H1 (cell line): ENCODE data around the gene SMTNL2. TPM values are rescaled to one million over a fixed set of nuclear protein-coding genes. Genes with fewer than 3 reads are reported as not detected.

ENCODE experiments used
- CTCF ChIA-PET: fragments of 300-600 bp; sonication (Branson Sonifier 250); formaldehyde crosslinking; loops from one replicate; lab custom pipeline; 2021; ENCODE audit not compliant: partially characterized antibody; lab: Charles Lee
- POLR2A ChIA-PET: fragments of 300-600 bp; sonication (Branson Sonifier 250); formaldehyde crosslinking; loops from one replicate; lab custom pipeline; 2021; ENCODE audit warnings: inconsistent platforms; ENCODE audit not compliant: partially characterized antibody; lab: Charles Lee
- DNase-seq, 2 experiments: peaks; one replicate each; pipeline versions ENCODE4 v3.0.0 to v3.0.0-alpha.2; 2010 to 2022; ENCODE audit warnings: low spot score in 2 of 2, low read depth in 1 of 2, mixed read lengths in 1 of 2
- FAIRE-seq: peaks from 2 replicates; lab custom pipeline; 2011; peaks lifted over from hg19 to GRCh38; lab: Jason Lieb, UNC
- H2AFZ ChIP-seq: 2 replicates; pipeline ENCODE4 v1.8.1; 2012; ENCODE audit warnings: low read length, inconsistent platforms
- H2AK5ac ChIP-seq: 2 replicates; pipeline ENCODE4 v1.6.1; 2013; ENCODE audit warnings: low read depth, low read length
- H2BK120ac ChIP-seq: replicated peaks from 2 replicates; pipeline ENCODE3; 2013; ENCODE audit warnings: low read depth, low read length, inconsistent platforms
- H2BK12ac ChIP-seq: 2 replicates; pipeline ENCODE4 v1.6.1; 2013; ENCODE audit warnings: low read depth, low read length
- H2BK15ac ChIP-seq: 2 replicates; pipeline ENCODE4 v1.6.1; 2013; ENCODE audit warnings: low read length
- H2BK20ac ChIP-seq: 2 replicates; pipeline ENCODE4 v1.6.1; 2013; ENCODE audit warnings: low read length
- H2BK5ac ChIP-seq: 2 replicates; pipeline ENCODE4 v1.6.1; 2013; ENCODE audit warnings: low read depth, low read length
- H3K14ac ChIP-seq: 2 replicates; pipeline ENCODE4 v1.6.1; 2013; ENCODE audit warnings: inconsistent platforms; ENCODE audit not compliant: insufficient read length
- H3K18ac ChIP-seq: 2 replicates; pipeline ENCODE4 v1.6.1; 2013; ENCODE audit warnings: low read length; ENCODE audit errors: extremely low read depth
- H3K23ac ChIP-seq: 2 replicates; pipeline ENCODE4 v1.6.1; 2013; ENCODE audit warnings: inconsistent platforms; ENCODE audit not compliant: insufficient read length
- H3K23me2 ChIP-seq: 2 replicates; pipeline ENCODE4 v1.6.1; 2013; ENCODE audit warnings: low read depth, low read length
- H3K27ac ChIP-seq: 2 replicates; pipeline ENCODE4 v1.6.1; 2011; ENCODE audit warnings: low read depth, low read length, inconsistent platforms
- H3K27me3 ChIP-seq, 4 experiments: replicated peaks in 1 of 4; 1 replicate in 1 of 4; 2 replicates in 3 of 4; pipeline versions ENCODE4 v1.6.1 to v1.8.1; 2011 to 2013; ENCODE audit warnings: low read length in 3 of 4, mild to moderate bottlenecking in 3 of 4, inconsistent platforms in 2 of 4, mixed read lengths in 2 of 4, moderate library complexity in 1 of 4; ENCODE audit not compliant: control insufficient read depth in 3 of 4, insufficient read depth in 3 of 4; ENCODE audit errors: extremely low read depth in 1 of 4
- H3K36me3 ChIP-seq, 4 experiments: 2 replicates each; pipeline versions ENCODE4 v1.6.1 to v1.8.1; 2011 to 2013; ENCODE audit warnings: mild to moderate bottlenecking in 4 of 4, low read length in 3 of 4, moderate library complexity in 2 of 4, control low read depth in 1 of 4, inconsistent platforms in 1 of 4; ENCODE audit not compliant: insufficient read depth in 4 of 4, control insufficient read depth in 2 of 4
- H3K4ac ChIP-seq: replicated peaks from 2 replicates; pipeline ENCODE3; 2013; ENCODE audit warnings: low read length, low read depth, mixed read lengths, inconsistent platforms; ENCODE audit not compliant: insufficient read length
- H3K4me1 ChIP-seq, 4 experiments: replicated peaks in 1 of 4; 1 replicate in 1 of 4; 2 replicates in 3 of 4; pipeline versions ENCODE4 v1.6.1 to v1.8.1; 2011 to 2013; ENCODE audit warnings: low read length in 3 of 4, inconsistent platforms in 2 of 4, mixed read lengths in 1 of 4; ENCODE audit not compliant: insufficient read depth in 4 of 4, control insufficient read depth in 3 of 4
- H3K4me2 ChIP-seq, 2 experiments: 2 replicates each; pipeline versions ENCODE4 v1.6.1 to v1.8.1; 2011 to 2013; ENCODE audit warnings: low read depth in 2 of 2, low read length in 2 of 2, control low read depth in 1 of 2, inconsistent platforms in 1 of 2, mild to moderate bottlenecking in 1 of 2; ENCODE audit not compliant: insufficient read depth in 1 of 2
- H3K4me3 ChIP-seq, 4 experiments: fragments of 200-600, 300-600 bp in 1 of 4; sonication (generic), shearing (Covaris generic), sonication (Bioruptor Twin) in 1 of 4; 2 replicates each; pipeline versions ENCODE4 v1.5.1 to v1.8.1; 2011 to 2016; ENCODE audit warnings: low read length in 4 of 4, low read depth in 3 of 4, control low read depth in 2 of 4, inconsistent platforms in 2 of 4, mild to moderate bottlenecking in 2 of 4, mixed read lengths in 1 of 4, moderate library complexity in 1 of 4; ENCODE audit not compliant: insufficient read depth in 2 of 4; ENCODE audit errors: extremely low read depth in 1 of 4
- H3K56ac ChIP-seq: replicated peaks from 2 replicates; pipeline ENCODE3; 2013; ENCODE audit warnings: low read depth, mild to moderate bottlenecking, mixed read lengths, low read length, inconsistent platforms; ENCODE audit not compliant: insufficient read length
- H3K79me1 ChIP-seq: 2 replicates; pipeline ENCODE4 v1.6.1; 2013; ENCODE audit warnings: low read depth, low read length, control low read depth
- H3K79me2 ChIP-seq, 2 experiments: 2 replicates each; pipeline versions ENCODE4 v1.6.1 to v1.8.1; 2012 to 2013; ENCODE audit warnings: low read length in 2 of 2, mild to moderate bottlenecking in 2 of 2, inconsistent platforms in 1 of 2; ENCODE audit not compliant: insufficient read depth in 2 of 2, control insufficient read depth in 1 of 2
- H3K9ac ChIP-seq, 4 experiments: replicated peaks in 1 of 4; 1 replicate in 1 of 4; 2 replicates in 3 of 4; pipeline versions ENCODE4 v1.6.1 to v1.8.1; 2011 to 2013; ENCODE audit warnings: low read depth in 3 of 4, low read length in 3 of 4, control low read depth in 2 of 4, mild to moderate bottlenecking in 2 of 4, moderate library complexity in 2 of 4, inconsistent platforms in 1 of 4; ENCODE audit errors: extremely low read depth in 1 of 4
- H3K9me3 ChIP-seq, 2 experiments: 2 replicates each; pipeline versions ENCODE4 v1.6.1 to v1.8.1; 2012 to 2013; ENCODE audit warnings: mild to moderate bottlenecking in 2 of 2, moderate library complexity in 2 of 2, control low read depth in 1 of 2, inconsistent platforms in 1 of 2, low read depth in 1 of 2, low read length in 1 of 2, mixed read lengths in 1 of 2; ENCODE audit not compliant: insufficient read depth in 2 of 2
- H4K20me1 ChIP-seq, 2 experiments: replicated peaks in 1 of 2; 2 replicates each; pipeline versions ENCODE3 to v1.8.1; 2011 to 2013; ENCODE audit warnings: inconsistent platforms in 2 of 2, low read length in 2 of 2, mild to moderate bottlenecking in 1 of 2; ENCODE audit not compliant: insufficient read depth in 2 of 2, control insufficient read depth in 1 of 2
- H4K5ac ChIP-seq: 2 replicates; pipeline ENCODE4 v1.6.1; 2013; ENCODE audit warnings: low read length, low read depth, mixed read lengths, inconsistent platforms; ENCODE audit not compliant: insufficient read length
- H4K8ac ChIP-seq: 2 replicates; pipeline ENCODE4 v1.8.0; 2013; ENCODE audit warnings: mild to moderate bottlenecking, moderate library complexity, low read length, inconsistent platforms; ENCODE audit not compliant: insufficient read depth; ENCODE audit errors: extremely low read depth
- H4K91ac ChIP-seq: replicated peaks from 2 replicates; pipeline ENCODE3; 2013; ENCODE audit warnings: low read length, mixed read lengths, inconsistent platforms; ENCODE audit not compliant: insufficient read length
- BCL11A ChIP-seq, 2 experiments: IDR thresholded peaks; one replicate each; pipeline ENCODE4 v1.6.1; 2011; ENCODE audit warnings: low read depth in 2 of 2, low read length in 2 of 2, mild to moderate bottlenecking in 2 of 2
- CBX5 ChIP-seq: fragments of 300-800, 300-1000 bp; sonication (generic); IDR thresholded peaks from 2 replicates; pipeline ENCODE4 v1.7.1; 2016; ENCODE audit warnings: antibody characterized with exemption, low read length, low read depth
- EGR1 ChIP-seq: IDR thresholded peaks from 2 replicates; pipeline ENCODE4 v1.6.1; 2011; ENCODE audit warnings: low read depth, low read length, borderline replicate concordance
- EP300 ChIP-seq, 2 experiments: IDR thresholded peaks; 1 replicate in 1 of 2; 2 replicates in 1 of 2; pipeline ENCODE4 v1.6.1; 2011 to 2012; ENCODE audit warnings: low read depth in 2 of 2, low read length in 2 of 2, mild to moderate bottlenecking in 2 of 2, borderline replicate concordance in 1 of 2, inconsistent platforms in 1 of 2, moderate library complexity in 1 of 2
- EZH2 ChIP-seq: fragments of 200-600 bp; sonication (generic); IDR thresholded peaks from 2 replicates; pipeline ENCODE4 v1.7.1; 2012; ENCODE audit warnings: low read depth, mild to moderate bottlenecking, moderate library complexity, low read length, inconsistent platforms; ENCODE audit not compliant: severe bottlenecking
- GABPA ChIP-seq: IDR thresholded peaks from 2 replicates; pipeline ENCODE4 v1.6.1; 2011; ENCODE audit warnings: mild to moderate bottlenecking, low read length, moderate library complexity, borderline replicate concordance; ENCODE audit not compliant: insufficient read depth
- JUND ChIP-seq: IDR thresholded peaks from 2 replicates; pipeline ENCODE4 v1.6.1; 2011; ENCODE audit warnings: mild to moderate bottlenecking, improper control_type of control experiment, low read length
- KDM1A ChIP-seq: fragments of 200-600, 300-600 bp; sonication (generic); IDR thresholded peaks from 2 replicates; pipeline ENCODE4 v1.7.1; 2016; ENCODE audit warnings: mild to moderate bottlenecking, low read length, borderline replicate concordance
- MAX ChIP-seq: IDR thresholded peaks from 2 replicates; pipeline ENCODE4 v1.6.1; 2012; ENCODE audit warnings: inconsistent platforms
- NRF1 ChIP-seq: IDR thresholded peaks from 2 replicates; pipeline ENCODE4 v1.6.1; 2011; ENCODE audit warnings: mild to moderate bottlenecking, low read depth, low read length, improper control_type of control experiment
- RXRA ChIP-seq: IDR thresholded peaks from 2 replicates; pipeline ENCODE4 v1.6.1; 2011; ENCODE audit warnings: low read depth, mild to moderate bottlenecking, low read length, moderate library complexity; ENCODE audit not compliant: insufficient read depth
- TAF1 ChIP-seq: IDR thresholded peaks from 2 replicates; pipeline ENCODE4 v1.6.1; 2011; ENCODE audit warnings: mild to moderate bottlenecking, low read depth, low read length
- YY1 ChIP-seq: IDR thresholded peaks from 2 replicates; pipeline ENCODE4 v1.6.1; 2011; ENCODE audit warnings: low read depth, mild to moderate bottlenecking, low read length
- WGBS, 2 experiments: shearing (Covaris generic) in 1 of 2; methylation state at CpG; one replicate each; pipeline versions ENCODE4 v1.1.6 to v1.1.7; 2013 to 2015; ENCODE audit warnings: low lambda C conversion rate in 2 of 2, mixed read lengths in 2 of 2, inconsistent platforms in 1 of 2, low coverage in 1 of 2, missing lambda C conversion rate in 1 of 2; ENCODE audit not compliant: insufficient replicate concordance in 2 of 2, insufficient coverage in 1 of 2, insufficient read length in 1 of 2; ENCODE audit errors: extremely low coverage in 1 of 2, missing lambda C conversion rate in 1 of 2; 5-methylcytosine and 5-hydroxymethylcytosine counted together
- polyA plus RNA-seq, 7 experiments: library from polyadenylated mRNA; depleted of rRNA in 3 of 7; stranded (reverse) in 5 of 7; unstranded in 2 of 7; fragments of >200 nt in 5 of 7; fragments of 200-250 nt in 2 of 7; gene quantifications; 1 replicate in 5 of 7; 2 replicates in 1 of 7; 4 replicates in 1 of 7; pipeline versions ENCODE4 v1.2.1 to v1.2.3, GENCODE V29; 2011 to 2013; ENCODE audit warnings: missing spikeins in 2 of 7, mixed read lengths in 2 of 7
- total RNA-seq: library from RNA; stranded (reverse); fragmentation: NEBNext Ultra II Directional; extraction: Animal tissue kit (Norgen Biotek cat#: 25700); gene quantifications from 2 replicates; pipeline ENCODE4 v1.2.1, GENCODE V29; 2021

Gene SMTNL2
- total and polyA plus RNA-seq, 2 of the 8 experiments (the other 6 are each of a cell fraction or from before 2014, with no cell fraction given) = 3.6 to 4.5 TPM

GRCh38 chr17:4576161-4576558 lies 8.2 kb upstream of the SMTNL2 start:
- Histone ChIP-seq H3K27me3 (no peaks in the 10 kb centered on the region), H3K14ac (no peak overlapping the region), H4K5ac (no peak overlapping the region), H2BK20ac (peak overlapping the region; percentile 95; the same call in 1 of the 2 replicates), H3K4ac (peak overlapping the region; percentile 47), H3K36me3 (no peaks in the 10 kb centered on the region), H4K8ac (no peak overlapping the region), H2AFZ (no peak overlapping the region), H3K9me3 (no peaks in the 10 kb centered on the region), H2BK15ac (peak overlapping the region; percentile 90), H3K4me1 (peaks cover 4 to 19% (median 14%) of the 10 kb centered on the region in 4 experiments), H3K79me1 (no peaks in the 10 kb centered on the region), H3K4me3 (no peak overlapping the region), H3K23ac (no peak overlapping the region), H3K23me2 (no peaks in the 10 kb centered on the region; the same call in 1 of the 2 replicates), H3K18ac (peak overlapping the region; percentile 89), H2BK12ac (peak overlapping the region; percentile 98; the same call in 1 of the 2 replicates), H2AK5ac (0 out of 2 replicates have a peak overlapping the region, but pooled peaks have one; percentile 94), H3K27ac (no peak overlapping the region), H3K9ac (no peak overlapping the region), H2BK120ac (no peak overlapping the region), H3K79me2 (no peaks in the 10 kb centered on the region), H2BK5ac (peak overlapping the region; percentile 80; the same call in 1 of the 2 replicates), H3K4me2 (peak overlapping the region; percentile 20 to 37; a peak in 1 of 4 replicates), H3K56ac (no peak overlapping the region), H4K20me1 (no peaks in the 10 kb centered on the region), H4K91ac (peak overlapping the region; percentile 5)
- 65% methylated on average over 6 of the region's 6 CpGs; no CpG with 5 or more reads in 1 of the 2 experiments for whole genome bisulfite sequencing, 2 experiments
- DNase-seq (no peak), FAIRE-seq (no peak)
- CTCF ChIA-PET = interaction anchor here (0.5 to 8.8 kb wide), 4 partner anchors 8 to 315 kb away, joined by 3 to 114 read pairs (median 3); no protein-coding TSS in a partner anchor
- POLR2A ChIA-PET = interaction anchor here (1.3 to 2.8 kb wide), 4 partner anchors 9 to 132 kb away, joined by 4 to 11 read pairs (median 6); no protein-coding TSS in a partner anchor
- TF ChIP-seq KDM1A (no peak), YY1 (no peak), EP300 (IDR thresholded peaks at IDR 0.05; ENCODE audit: borderline replicate concordance in 1 of 2, low read depth in 2 of 2, low read length in 2 of 2) (no peak), TAF1 (no peak), GABPA (no peak), NRF1 (no peak), CBX5 (no peak), BCL11A (IDR thresholded peaks at IDR 0.05; ENCODE audit: low read depth in 2 of 2, low read length in 2 of 2) (no peak), JUND (no peak), MAX (no peak), EGR1 (no peak), EZH2 (no peak), RXRA (no peak)
